HepG2 (cell line): ENCODE results near the gene ZMIZ1. TPM values are rescaled to one million over a fixed set of nuclear protein-coding genes. Genes with fewer than 3 reads are reported as not detected.
A peak's percentile ranks its signal among the peaks of the same experiment; 100 is the strongest.

Source experiments
- ATF2 ChIP-seq: sonication (generic); formaldehyde crosslinking; IDR thresholded peaks from 2 replicates; pipeline ENCODE4 v1.4.0; 2020; ENCODE audit warnings: missing genetic modification reagents
- CCDC6 ChIP-seq: sonication (generic); formaldehyde crosslinking; IDR thresholded peaks from 2 replicates; pipeline ENCODE4 v1.8.1; 2022; ENCODE audit warnings: mild to moderate bottlenecking, missing genetic modification reagents, moderate library complexity
- EZH2 ChIP-seq: conservative IDR thresholded peaks from 2 replicates; pipeline ENCODE4 v1.6.1; 2012; ENCODE audit warnings: mild to moderate bottlenecking, low read depth, low read length, moderate library complexity
- FOSL2 ChIP-seq: sonication (generic); formaldehyde crosslinking; IDR thresholded peaks from 2 replicates; pipeline ENCODE4 v1.4.0; 2020; ENCODE audit warnings: missing genetic modification reagents
- GFI1 ChIP-seq: sonication (generic); formaldehyde crosslinking; IDR thresholded peaks from 2 replicates; pipeline ENCODE4 v1.5.0; 2020; ENCODE audit warnings: missing genetic modification reagents, mild to moderate bottlenecking, borderline replicate concordance
- HDAC1 ChIP-seq: sonication (generic); formaldehyde crosslinking; IDR thresholded peaks from 2 replicates; pipeline ENCODE4 v1.5.1; 2020; ENCODE audit warnings: mild to moderate bottlenecking, missing genetic modification reagents
- HMG20A ChIP-seq: IDR thresholded peaks from 2 replicates; pipeline ENCODE4 v1.6.1; 2016; ENCODE audit warnings: borderline replicate concordance
- IRX3 ChIP-seq: sonication (generic); formaldehyde crosslinking; IDR thresholded peaks from 2 replicates; pipeline ENCODE4 v1.8.1; 2023; ENCODE audit warnings: mild to moderate bottlenecking, low read depth, missing genetic modification reagents, borderline replicate concordance
- KLF16 ChIP-seq, 2 experiments: sonication (generic) in 1 of 2; formaldehyde crosslinking in 1 of 2; IDR thresholded peaks; 2 replicates each; pipeline versions ENCODE4 v1.6.1 to v1.8.0; 2016 to 2023; ENCODE audit warnings: missing genetic modification reagents in 2 of 2, missing compliant biosample characterization in 1 of 2
- MED1 ChIP-seq: sonication (generic); formaldehyde crosslinking; IDR thresholded peaks from 2 replicates; pipeline ENCODE4 v1.4.0; 2020; ENCODE audit warnings: missing genetic modification reagents
- NFIB ChIP-seq: sonication (generic); formaldehyde crosslinking; IDR thresholded peaks from 2 replicates; pipeline ENCODE4 v1.9.0; 2021; ENCODE audit warnings: missing genetic modification reagents, mild to moderate bottlenecking, borderline replicate concordance
- SMYD3 ChIP-seq: sonication (generic); formaldehyde crosslinking; IDR thresholded peaks from 2 replicates; pipeline ENCODE4 v1.8.1; 2023; ENCODE audit warnings: mild to moderate bottlenecking, missing genetic modification reagents
- THAP9 ChIP-seq: sonication (generic); formaldehyde crosslinking; IDR thresholded peaks from 2 replicates; pipeline ENCODE4; 2020; ENCODE audit warnings: missing genetic modification reagents, mild to moderate bottlenecking, borderline replicate concordance
- TMF1 ChIP-seq: sonication (generic); formaldehyde crosslinking; IDR thresholded peaks from 2 replicates; pipeline ENCODE4 v1.8.1; 2022; ENCODE audit warnings: low read depth, missing genetic modification reagents
- ZBED4 ChIP-seq: sonication (generic); formaldehyde crosslinking; IDR thresholded peaks from 2 replicates; pipeline ENCODE4 v1.4.0; 2020; ENCODE audit warnings: missing genetic modification reagents, borderline replicate concordance
- ZFY ChIP-seq: sonication (generic); formaldehyde crosslinking; IDR thresholded peaks from 2 replicates; pipeline ENCODE4 v1.4.0; 2020; ENCODE audit warnings: missing genetic modification reagents
- ZNF367 ChIP-seq: sonication (generic); formaldehyde crosslinking; IDR thresholded peaks from 2 replicates; pipeline ENCODE4 v1.4.0; 2020; ENCODE audit warnings: missing genetic modification reagents, borderline replicate concordance
- ZNF451 ChIP-seq: sonication (generic); formaldehyde crosslinking; IDR thresholded peaks from 2 replicates; pipeline ENCODE4 v1.5.0; 2020; ENCODE audit warnings: mild to moderate bottlenecking, missing genetic modification reagents
- ZNF562 ChIP-seq: sonication (generic); formaldehyde crosslinking; IDR thresholded peaks from 2 replicates; pipeline ENCODE4 v1.8.0; 2022; ENCODE audit warnings: missing genetic modification reagents, borderline replicate concordance
- ZNF564 ChIP-seq: sonication (generic); formaldehyde crosslinking; IDR thresholded peaks from 2 replicates; pipeline ENCODE4 v1.8.1; 2023; ENCODE audit warnings: mild to moderate bottlenecking, missing genetic modification reagents
- ZNF605 ChIP-seq: sonication (generic); formaldehyde crosslinking; IDR thresholded peaks from 2 replicates; pipeline ENCODE4 v1.8.0; 2022; ENCODE audit warnings: mild to moderate bottlenecking, missing genetic modification reagents
- polyA plus RNA-seq, 8 experiments: library from polyadenylated mRNA; depleted of rRNA in 3 of 8; stranded (reverse) in 7 of 8; unstranded in 1 of 8; fragments of >200 nt; fragmentation: Illumina TruSeq in 4 of 8; extraction: Trizol in 4 of 8; gene quantifications; 2 replicates each; pipeline versions ENCODE4 v1.2.1 to v1.2.3, GENCODE V29; 2011 to 2016; ENCODE audit warnings: low read depth in 4 of 8, missing spikeins in 1 of 8, mixed read lengths in 1 of 8; ENCODE audit not compliant: insufficient read depth in 1 of 8
- total RNA-seq, 5 experiments: library from RNA; depleted of rRNA; stranded (reverse); fragments of >200 nt; fragmentation: Illumina TruSeq; extraction: Trizol; gene quantifications; 2 replicates each; pipeline ENCODE4 v1.2.3, GENCODE V29; 2016; ENCODE audit warnings: low read depth in 1 of 5

Gene ZMIZ1
- total and polyA plus RNA-seq, 2 of the 13 experiments (the other 11 are each of a cell fraction or from before 2014, with no cell fraction given): 5.3 to 10.2 TPM

- peak; percentile 17; the same call in 1 of the 2 replicates for TF ChIP-seq ZBED4
- no peak; the same call in 1 of the 2 replicates for TF ChIP-seq MED1 (CRISPR knock-in tag)
- TF ChIP-seq CCDC6: peak; percentile 73
- 0 out of 4 replicates have a peak, but pooled peaks of 1 of the 2 experiments have one; percentile 34 for TF ChIP-seq KLF16 (CRISPR knock-in tag; IDR thresholded peaks at IDR 0.05)
- no peak for TF ChIP-seq GFI1 (CRISPR knock-in tag)
- no peak for TF ChIP-seq ZNF605
- no peak; the same call in 1 of the 2 replicates for TF ChIP-seq ZNF564
- TF ChIP-seq ZNF562: no peak
- no peak for TF ChIP-seq ZNF451 (CRISPR knock-in tag)
- TF ChIP-seq NFIB (CRISPR knock-in tag): no peak
- peak; percentile 84 for TF ChIP-seq ZFY
- 0 out of 2 replicates have a peak, but pooled peaks have one; percentile 29 for TF ChIP-seq FOSL2 (CRISPR knock-in tag)
- no peak for TF ChIP-seq HMG20A (CRISPR knock-in tag)
- TF ChIP-seq EZH2: no peak
- no peak for TF ChIP-seq SMYD3 (CRISPR knock-in tag)
- no peak for TF ChIP-seq THAP9 (CRISPR knock-in tag)
- peak; percentile 75 for TF ChIP-seq HDAC1 (CRISPR knock-in tag)
- TF ChIP-seq ZNF367 (CRISPR knock-in tag): peak; percentile 25; the same call in 1 of the 2 replicates
- peak; percentile 20; the same call in 1 of the 2 replicates for TF ChIP-seq IRX3 (CRISPR knock-in tag)
- peak; percentile 71; the same call in 1 of the 2 replicates for TF ChIP-seq TMF1
- TF ChIP-seq ATF2 (CRISPR knock-in tag): no peak
Observed at GRCh38 chr10:79347226-79347893, 278.6 kb downstream of the ZMIZ1 start, which contains the start of gene PPIF (continued).
